Hepatocyte (in vitro differentiated cells): ENCODE results near the gene MEI4.

ENCODE experiments used
- CTCF ChIP-seq: fragments of 200-600 bp; sonication (generic); IDR thresholded peaks from 2 replicates; pipeline ENCODE4 v1.5.1; 2016; ENCODE audit warnings: antibody characterized with exemption, mild to moderate bottlenecking; ENCODE audit not compliant: poor library complexity
- EZH2 ChIP-seq: fragments of 200-600 bp; sonication (generic); IDR thresholded peaks from 2 replicates; pipeline ENCODE4 v1.6.1; 2016; ENCODE audit warnings: antibody characterized with exemption, mild to moderate bottlenecking, borderline replicate concordance
- EZH2phosphoT487 ChIP-seq: fragments of 200-600 bp; sonication (generic); IDR thresholded peaks from one replicate; pipeline ENCODE4 v1.6.1; 2018; ENCODE audit warnings: antibody characterized with exemption, mild to moderate bottlenecking, low read depth, moderate library complexity; ENCODE audit not compliant: unreplicated experiment, severe bottlenecking

GRCh38 chr6:77638129-77638830, 14.6 kb upstream of the MEI4 start:
- TF ChIP-seq CTCF, result no peak
- TF ChIP-seq EZH2phosphoT487, result no peak
- no peak for TF ChIP-seq EZH2
